ENCODE measurements around the gene NEDD4L. TPM values are rescaled to one million over a fixed set of nuclear protein-coding genes. Genes with fewer than 3 reads are reported as not detected.

NEDD4L gene
- total and polyA plus RNA-seq, 2 experiments from 2014 or later = 36.2 to 72.3 TPM

DNA sequence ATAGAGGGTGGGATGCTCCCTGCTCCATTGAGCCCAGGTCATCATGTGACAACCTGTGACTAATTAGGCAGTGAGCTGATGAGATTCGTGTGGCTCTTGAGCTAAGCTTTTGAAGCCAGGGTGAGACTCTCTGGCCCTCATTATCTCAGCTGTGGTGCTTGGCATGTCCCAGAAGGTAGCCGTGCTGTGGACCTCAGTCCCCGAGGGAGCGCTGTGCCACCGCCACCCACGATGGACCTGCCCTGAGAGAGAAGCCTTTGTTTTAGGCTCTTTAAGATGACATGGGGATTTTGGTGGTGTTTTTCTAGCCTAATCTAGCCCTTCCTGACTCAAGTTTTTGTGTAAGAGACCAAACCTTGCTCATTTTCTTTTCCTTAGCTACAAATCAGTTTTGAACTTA lies 66.4 kb downstream of the NEDD4L start:
- Histone ChIP-seq H3K4me2 (no peak overlapping the region), H4K20me1 (replicated peaks; ENCODE audit: insufficient read depth) (peaks cover 23% of the 10 kb centered on the region), H3K9me2 (ENCODE audit: insufficient read depth) (no peaks in the 10 kb centered on the region), H2AFZ (no peak overlapping the region), H3K4me1 (ENCODE audit: insufficient read depth) (peaks cover 27% of the 10 kb centered on the region), H3K79me2 (replicated peaks; ENCODE audit: insufficient read depth) (peaks cover 96% of the 10 kb centered on the region), H3K36me3 (ENCODE audit: insufficient read depth) (no peaks in the 10 kb centered on the region), H3F3A (replicated peaks; ENCODE audit: low read depth) (no peaks in the 10 kb centered on the region), H3K27ac (ENCODE audit: low read depth) (no peak overlapping the region), H3K27me3 (ENCODE audit: insufficient read depth) (no peaks in the 10 kb centered on the region), H3K4me3 (no peak overlapping the region)
- no peak overlapping the region for H3K4me3 Mint-ChIP-seq
- no peaks in the 10 kb centered on the region for H3K9me3 Mint-ChIP-seq
- H3K36me3 Mint-ChIP-seq (ENCODE audit: low read depth) = no peaks in the 10 kb centered on the region
- peaks cover 1% of the 10 kb centered on the region for H3K27me3 Mint-ChIP-seq (ENCODE audit: insufficient read depth, low read depth, poor library complexity)
- no peak for ATAC-seq
- no peak overlapping the region for H3K27ac Mint-ChIP-seq
- peaks cover 40% of the 10 kb centered on the region for H3K4me1 Mint-ChIP-seq
- no peak for DNase-seq (ENCODE audit: low spot score)
- no peak for TF ChIP-seq STAT1 (IDR thresholded peaks at IDR 0.05; ENCODE audit: unreplicated experiment)
- TF ChIP-seq, protein P1, sequence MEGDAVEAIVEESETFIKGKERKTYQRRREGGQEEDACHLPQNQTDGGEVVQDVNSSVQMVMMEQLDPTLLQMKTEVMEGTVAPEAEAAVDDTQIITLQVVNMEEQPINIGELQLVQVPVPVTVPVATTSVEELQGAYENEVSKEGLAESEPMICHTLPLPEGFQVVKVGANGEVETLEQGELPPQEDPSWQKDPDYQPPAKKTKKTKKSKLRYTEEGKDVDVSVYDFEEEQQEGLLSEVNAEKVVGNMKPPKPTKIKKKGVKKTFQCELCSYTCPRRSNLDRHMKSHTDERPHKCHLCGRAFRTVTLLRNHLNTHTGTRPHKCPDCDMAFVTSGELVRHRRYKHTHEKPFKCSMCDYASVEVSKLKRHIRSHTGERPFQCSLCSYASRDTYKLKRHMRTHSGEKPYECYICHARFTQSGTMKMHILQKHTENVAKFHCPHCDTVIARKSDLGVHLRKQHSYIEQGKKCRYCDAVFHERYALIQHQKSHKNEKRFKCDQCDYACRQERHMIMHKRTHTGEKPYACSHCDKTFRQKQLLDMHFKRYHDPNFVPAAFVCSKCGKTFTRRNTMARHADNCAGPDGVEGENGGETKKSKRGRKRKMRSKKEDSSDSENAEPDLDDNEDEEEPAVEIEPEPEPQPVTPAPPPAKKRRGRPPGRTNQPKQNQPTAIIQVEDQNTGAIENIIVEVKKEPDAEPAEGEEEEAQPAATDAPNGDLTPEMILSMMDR (conservative IDR thresholded peaks at IDR 0.05; ENCODE audit: low read depth in 2 of 2) = no peak
- TF ChIP-seq EZH2phosphoT487 (IDR thresholded peaks at IDR 0.05; ENCODE audit: unreplicated experiment) = no peak
- no peak for TF ChIP-seq ZNF114 (CRISPR knock-in tag; IDR thresholded peaks at IDR 0.05)
- no peak for TF ChIP-seq CREB1 (CRISPR knock-in tag; IDR thresholded peaks at IDR 0.05; ENCODE audit: low read depth)
- TF ChIP-seq, protein P2, sequence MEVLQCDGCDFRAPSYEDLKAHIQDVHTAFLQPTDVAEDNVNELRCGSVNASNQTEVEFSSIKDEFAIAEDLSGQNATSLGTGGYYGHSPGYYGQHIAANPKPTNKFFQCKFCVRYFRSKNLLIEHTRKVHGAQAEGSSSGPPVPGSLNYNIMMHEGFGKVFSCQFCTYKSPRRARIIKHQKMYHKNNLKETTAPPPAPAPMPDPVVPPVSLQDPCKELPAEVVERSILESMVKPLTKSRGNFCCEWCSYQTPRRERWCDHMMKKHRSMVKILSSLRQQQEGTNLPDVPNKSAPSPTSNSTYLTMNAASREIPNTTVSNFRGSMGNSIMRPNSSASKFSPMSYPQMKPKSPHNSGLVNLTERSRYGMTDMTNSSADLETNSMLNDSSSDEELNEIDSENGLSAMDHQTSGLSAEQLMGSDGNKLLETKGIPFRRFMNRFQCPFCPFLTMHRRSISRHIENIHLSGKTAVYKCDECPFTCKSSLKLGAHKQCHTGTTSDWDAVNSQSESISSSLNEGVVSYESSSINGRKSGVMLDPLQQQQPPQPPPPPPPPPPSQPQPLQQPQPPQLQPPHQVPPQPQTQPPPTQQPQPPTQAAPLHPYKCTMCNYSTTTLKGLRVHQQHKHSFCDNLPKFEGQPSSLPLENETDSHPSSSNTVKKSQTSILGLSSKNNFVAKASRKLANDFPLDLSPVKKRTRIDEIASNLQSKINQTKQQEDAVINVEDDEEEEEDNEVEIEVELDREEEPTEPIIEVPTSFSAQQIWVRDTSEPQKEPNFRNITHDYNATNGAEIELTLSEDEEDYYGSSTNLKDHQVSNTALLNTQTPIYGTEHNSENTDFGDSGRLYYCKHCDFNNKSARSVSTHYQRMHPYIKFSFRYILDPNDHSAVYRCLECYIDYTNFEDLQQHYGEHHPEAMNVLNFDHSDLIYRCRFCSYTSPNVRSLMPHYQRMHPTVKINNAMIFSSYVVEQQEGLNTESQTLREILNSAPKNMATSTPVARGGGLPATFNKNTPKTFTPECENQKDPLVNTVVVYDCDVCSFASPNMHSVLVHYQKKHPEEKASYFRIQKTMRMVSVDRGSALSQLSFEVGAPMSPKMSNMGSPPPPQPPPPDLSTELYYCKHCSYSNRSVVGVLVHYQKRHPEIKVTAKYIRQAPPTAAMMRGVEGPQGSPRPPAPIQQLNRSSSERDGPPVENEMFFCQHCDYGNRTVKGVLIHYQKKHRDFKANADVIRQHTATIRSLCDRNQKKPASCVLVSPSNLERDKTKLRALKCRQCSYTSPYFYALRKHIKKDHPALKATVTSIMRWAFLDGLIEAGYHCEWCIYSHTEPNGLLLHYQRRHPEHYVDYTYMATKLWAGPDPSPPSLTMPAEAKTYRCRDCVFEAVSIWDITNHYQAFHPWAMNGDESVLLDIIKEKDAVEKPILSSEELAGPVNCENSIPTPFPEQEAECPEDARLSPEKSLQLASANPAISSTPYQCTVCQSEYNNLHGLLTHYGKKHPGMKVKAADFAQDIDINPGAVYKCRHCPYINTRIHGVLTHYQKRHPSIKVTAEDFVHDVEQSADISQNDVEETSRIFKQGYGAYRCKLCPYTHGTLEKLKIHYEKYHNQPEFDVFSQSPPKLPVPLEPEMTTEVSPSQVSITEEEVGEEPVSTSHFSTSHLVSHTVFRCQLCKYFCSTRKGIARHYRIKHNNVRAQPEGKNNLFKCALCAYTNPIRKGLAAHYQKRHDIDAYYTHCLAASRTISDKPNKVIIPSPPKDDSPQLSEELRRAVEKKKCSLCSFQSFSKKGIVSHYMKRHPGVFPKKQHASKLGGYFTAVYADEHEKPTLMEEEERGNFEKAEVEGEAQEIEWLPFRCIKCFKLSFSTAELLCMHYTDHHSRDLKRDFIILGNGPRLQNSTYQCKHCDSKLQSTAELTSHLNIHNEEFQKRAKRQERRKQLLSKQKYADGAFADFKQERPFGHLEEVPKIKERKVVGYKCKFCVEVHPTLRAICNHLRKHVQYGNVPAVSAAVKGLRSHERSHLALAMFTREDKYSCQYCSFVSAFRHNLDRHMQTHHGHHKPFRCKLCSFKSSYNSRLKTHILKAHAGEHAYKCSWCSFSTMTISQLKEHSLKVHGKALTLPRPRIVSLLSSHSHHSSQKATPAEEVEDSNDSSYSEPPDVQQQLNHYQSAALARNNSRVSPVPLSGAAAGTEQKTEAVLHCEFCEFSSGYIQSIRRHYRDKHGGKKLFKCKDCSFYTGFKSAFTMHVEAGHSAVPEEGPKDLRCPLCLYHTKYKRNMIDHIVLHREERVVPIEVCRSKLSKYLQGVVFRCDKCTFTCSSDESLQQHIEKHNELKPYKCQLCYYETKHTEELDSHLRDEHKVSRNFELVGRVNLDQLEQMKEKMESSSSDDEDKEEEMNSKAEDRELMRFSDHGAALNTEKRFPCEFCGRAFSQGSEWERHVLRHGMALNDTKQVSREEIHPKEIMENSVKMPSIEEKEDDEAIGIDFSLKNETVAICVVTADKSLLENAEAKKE (CRISPR knock-in tag; IDR thresholded peaks at IDR 0.05) = no peak
- TF ChIP-seq JUNB (IDR thresholded peaks at IDR 0.05; ENCODE audit: unreplicated experiment) = no peak
- TF ChIP-seq, protein P3, sequence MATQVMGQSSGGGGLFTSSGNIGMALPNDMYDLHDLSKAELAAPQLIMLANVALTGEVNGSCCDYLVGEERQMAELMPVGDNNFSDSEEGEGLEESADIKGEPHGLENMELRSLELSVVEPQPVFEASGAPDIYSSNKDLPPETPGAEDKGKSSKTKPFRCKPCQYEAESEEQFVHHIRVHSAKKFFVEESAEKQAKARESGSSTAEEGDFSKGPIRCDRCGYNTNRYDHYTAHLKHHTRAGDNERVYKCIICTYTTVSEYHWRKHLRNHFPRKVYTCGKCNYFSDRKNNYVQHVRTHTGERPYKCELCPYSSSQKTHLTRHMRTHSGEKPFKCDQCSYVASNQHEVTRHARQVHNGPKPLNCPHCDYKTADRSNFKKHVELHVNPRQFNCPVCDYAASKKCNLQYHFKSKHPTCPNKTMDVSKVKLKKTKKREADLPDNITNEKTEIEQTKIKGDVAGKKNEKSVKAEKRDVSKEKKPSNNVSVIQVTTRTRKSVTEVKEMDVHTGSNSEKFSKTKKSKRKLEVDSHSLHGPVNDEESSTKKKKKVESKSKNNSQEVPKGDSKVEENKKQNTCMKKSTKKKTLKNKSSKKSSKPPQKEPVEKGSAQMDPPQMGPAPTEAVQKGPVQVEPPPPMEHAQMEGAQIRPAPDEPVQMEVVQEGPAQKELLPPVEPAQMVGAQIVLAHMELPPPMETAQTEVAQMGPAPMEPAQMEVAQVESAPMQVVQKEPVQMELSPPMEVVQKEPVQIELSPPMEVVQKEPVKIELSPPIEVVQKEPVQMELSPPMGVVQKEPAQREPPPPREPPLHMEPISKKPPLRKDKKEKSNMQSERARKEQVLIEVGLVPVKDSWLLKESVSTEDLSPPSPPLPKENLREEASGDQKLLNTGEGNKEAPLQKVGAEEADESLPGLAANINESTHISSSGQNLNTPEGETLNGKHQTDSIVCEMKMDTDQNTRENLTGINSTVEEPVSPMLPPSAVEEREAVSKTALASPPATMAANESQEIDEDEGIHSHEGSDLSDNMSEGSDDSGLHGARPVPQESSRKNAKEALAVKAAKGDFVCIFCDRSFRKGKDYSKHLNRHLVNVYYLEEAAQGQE (IDR thresholded peaks at IDR 0.05; ENCODE audit: unreplicated experiment) = no peak
- no peak for TF ChIP-seq NANOG (IDR thresholded peaks at IDR 0.05; ENCODE audit: borderline replicate concordance)
- TF ChIP-seq EZH2 (IDR thresholded peaks at IDR 0.05; ENCODE audit: low read depth, unreplicated experiment) = no peak
- no peak for TF ChIP-seq ZNF331 (CRISPR knock-in tag; IDR thresholded peaks at IDR 0.05; ENCODE audit: low read depth)
- no peak for TF ChIP-seq POLR2AphosphoS5 (IDR thresholded peaks at IDR 0.05; ENCODE audit: low read depth)
